Suprapubic skin (tissue), 4 donors: Measurements from ENCODE around the gene COPA. TPM values are rescaled to one million over a fixed set of nuclear protein-coding genes. Genes with fewer than 3 reads are reported as not detected.

ENCODE experiments used
- DNase-seq, 2 donors: peaks; one replicate each; pipeline ENCODE4 v3.0.0-alpha.2; 2019; ENCODE audit warnings: low spot score in 2 of 2
- H3K27ac ChIP-seq: fragments of 200-600 bp; sonication (generic); one replicate; pipeline ENCODE4 v1.5.1; 2019
- H3K27me3 ChIP-seq: fragments of 200-600 bp; sonication (generic); one replicate; pipeline ENCODE4 v1.5.1; 2019
- H3K36me3 ChIP-seq: fragments of 200-600 bp; sonication (generic); one replicate; pipeline ENCODE4 v1.5.1; 2019
- H3K4me1 ChIP-seq: fragments of 200-600 bp; sonication (generic); one replicate; pipeline ENCODE4 v1.5.1; 2019
- H3K4me3 ChIP-seq: fragments of 200-600 bp; sonication (generic); one replicate; pipeline ENCODE4 v1.5.1; 2019; ENCODE audit warnings: mild to moderate bottlenecking
- H3K9me3 ChIP-seq: fragments of 200-600 bp; sonication (generic); one replicate; pipeline ENCODE4 v1.5.1; 2019
- EP300 ChIP-seq: sonication (generic); formaldehyde crosslinking; IDR thresholded peaks from one replicate; pipeline ENCODE4 v1.6.1; 2017; ENCODE audit warnings: antibody characterized with exemption
- POLR2A ChIP-seq, 2 donors: fragments of 450-650 bp; IDR thresholded peaks; one replicate each; pipeline ENCODE4 v1.6.1; 2017; ENCODE audit warnings: antibody characterized with exemption in 2 of 2, mild to moderate bottlenecking in 2 of 2, moderate library complexity in 2 of 2
- POLR2AphosphoS5 ChIP-seq, 3 donors: sonication (generic); formaldehyde crosslinking; IDR thresholded peaks; one replicate each; pipeline ENCODE4 v1.6.1; 2017; ENCODE audit warnings: antibody characterized with exemption in 3 of 3
- WGBS: methylation state at CpG from one replicate; pipeline ENCODE4 v1.1.5; 2018; 5-methylcytosine and 5-hydroxymethylcytosine counted together
- total RNA-seq, 4 donors: library from RNA; depleted of rRNA; stranded (reverse); fragments of >200 nt; gene quantifications; one replicate each; pipeline ENCODE4 v1.1.0, GENCODE V29; 2016
- TF ChIP-seq, protein P1 (sequence below), 2 donors: fragments of 200-600 bp in 1 of 2; fragments of 450-650 bp in 1 of 2; sonication (generic) in 1 of 2; IDR thresholded peaks; one replicate each; pipeline ENCODE4 v1.5.1; 2016 to 2019; ENCODE audit warnings: antibody characterized with exemption in 2 of 2, mild to moderate bottlenecking in 1 of 2, moderate library complexity in 1 of 2

The COPA gene
- total RNA-seq, 4 donors from 2014 or later, result 62.5 to 92.9 (median 87.2) TPM

DNA sequence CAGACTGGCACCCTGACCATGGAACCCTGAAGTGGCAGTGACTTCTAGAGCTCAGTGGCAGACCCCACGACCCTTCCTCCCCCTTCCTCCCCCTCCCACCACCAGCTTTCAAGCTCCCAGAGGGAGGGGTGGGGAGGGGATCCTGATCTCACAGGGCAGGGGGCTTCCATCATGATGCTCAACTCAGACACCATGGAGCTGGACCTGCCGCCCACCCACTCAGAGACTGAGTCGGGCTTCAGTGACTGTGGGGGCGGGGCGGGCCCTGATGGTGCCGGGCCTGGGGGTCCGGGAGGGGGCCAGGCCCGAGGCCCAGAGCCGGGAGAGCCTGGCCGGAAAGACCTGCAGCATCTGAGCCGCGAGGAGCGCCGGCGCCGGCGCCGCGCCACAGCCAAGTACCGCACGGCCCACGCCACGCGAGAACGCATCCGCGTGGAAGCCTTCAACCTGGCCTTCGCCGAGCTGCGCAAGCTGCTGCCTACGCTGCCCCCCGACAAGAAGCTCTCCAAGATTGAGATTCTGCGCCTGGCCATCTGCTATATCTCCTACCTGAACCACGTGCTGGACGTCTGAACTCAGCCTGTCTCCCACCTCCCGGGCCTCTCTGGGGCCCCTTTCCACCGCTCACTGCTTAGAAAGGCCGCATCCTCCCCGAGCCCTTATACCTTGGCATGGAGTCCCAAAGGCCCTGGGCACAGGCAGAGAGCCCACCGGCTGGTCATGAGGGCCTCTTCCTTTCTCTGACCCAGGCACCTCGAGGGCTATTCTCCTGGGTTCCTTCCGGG, 27.7 kb upstream of the COPA start:
- 77% methylated on average over 31 of the region's 42 CpGs for WGBS
- no peak for DNase-seq

DNA sequence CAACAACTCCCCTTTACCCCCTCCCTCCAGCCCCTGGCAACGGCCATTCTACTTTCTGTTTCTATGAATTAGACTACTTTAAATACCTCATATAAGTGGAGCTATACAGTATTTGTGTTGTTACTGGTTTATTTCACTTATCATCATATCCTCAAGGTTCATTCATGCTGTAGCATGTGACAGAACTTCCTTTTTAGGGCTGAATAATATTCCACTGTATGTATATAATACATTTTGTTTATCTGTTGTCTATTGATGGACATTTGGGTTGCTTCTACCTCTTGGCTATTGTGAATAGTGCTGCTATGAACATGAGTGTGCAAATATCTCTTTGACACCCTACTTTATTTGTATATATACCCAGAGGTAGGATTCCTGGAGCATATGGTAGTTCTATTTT, 26.0 kb upstream of the COPA start:
- H3K27me3 ChIP-seq, result no peaks in the 10 kb centered on the region
- WGBS, result 88% methylated on average over 1 of the region's 1 CpG
- H3K4me1 ChIP-seq, result no peaks in the 10 kb centered on the region
- TF ChIP-seq POLR2A (IDR thresholded peaks at IDR 0.05), result no peak
- no peak for TF ChIP-seq POLR2AphosphoS5 (IDR thresholded peaks at IDR 0.05)
- TF ChIP-seq, protein P1, sequence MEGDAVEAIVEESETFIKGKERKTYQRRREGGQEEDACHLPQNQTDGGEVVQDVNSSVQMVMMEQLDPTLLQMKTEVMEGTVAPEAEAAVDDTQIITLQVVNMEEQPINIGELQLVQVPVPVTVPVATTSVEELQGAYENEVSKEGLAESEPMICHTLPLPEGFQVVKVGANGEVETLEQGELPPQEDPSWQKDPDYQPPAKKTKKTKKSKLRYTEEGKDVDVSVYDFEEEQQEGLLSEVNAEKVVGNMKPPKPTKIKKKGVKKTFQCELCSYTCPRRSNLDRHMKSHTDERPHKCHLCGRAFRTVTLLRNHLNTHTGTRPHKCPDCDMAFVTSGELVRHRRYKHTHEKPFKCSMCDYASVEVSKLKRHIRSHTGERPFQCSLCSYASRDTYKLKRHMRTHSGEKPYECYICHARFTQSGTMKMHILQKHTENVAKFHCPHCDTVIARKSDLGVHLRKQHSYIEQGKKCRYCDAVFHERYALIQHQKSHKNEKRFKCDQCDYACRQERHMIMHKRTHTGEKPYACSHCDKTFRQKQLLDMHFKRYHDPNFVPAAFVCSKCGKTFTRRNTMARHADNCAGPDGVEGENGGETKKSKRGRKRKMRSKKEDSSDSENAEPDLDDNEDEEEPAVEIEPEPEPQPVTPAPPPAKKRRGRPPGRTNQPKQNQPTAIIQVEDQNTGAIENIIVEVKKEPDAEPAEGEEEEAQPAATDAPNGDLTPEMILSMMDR (IDR thresholded peaks at IDR 0.05), result no peak
- no peak for TF ChIP-seq EP300
- DNase-seq, result no peak
- no peaks in the 10 kb centered on the region for H3K36me3 ChIP-seq
- H3K9me3 ChIP-seq, result no peaks in the 10 kb centered on the region
- H3K27ac ChIP-seq, result no peak overlapping the region
- no peak overlapping the region for H3K4me3 ChIP-seq

More for the DNA sequence above, 27.7 kb upstream of the COPA start:
- Histone ChIP-seq H3K27ac (no peak overlapping the region), H3K4me1 (peaks cover 5% of the 10 kb centered on the region), H3K27me3 (no peaks in the 10 kb centered on the region), H3K4me3 (no peak overlapping the region), H3K9me3 (no peaks in the 10 kb centered on the region), H3K36me3 (no peaks in the 10 kb centered on the region)
- TF ChIP-seq EP300, result no peak

DNA sequence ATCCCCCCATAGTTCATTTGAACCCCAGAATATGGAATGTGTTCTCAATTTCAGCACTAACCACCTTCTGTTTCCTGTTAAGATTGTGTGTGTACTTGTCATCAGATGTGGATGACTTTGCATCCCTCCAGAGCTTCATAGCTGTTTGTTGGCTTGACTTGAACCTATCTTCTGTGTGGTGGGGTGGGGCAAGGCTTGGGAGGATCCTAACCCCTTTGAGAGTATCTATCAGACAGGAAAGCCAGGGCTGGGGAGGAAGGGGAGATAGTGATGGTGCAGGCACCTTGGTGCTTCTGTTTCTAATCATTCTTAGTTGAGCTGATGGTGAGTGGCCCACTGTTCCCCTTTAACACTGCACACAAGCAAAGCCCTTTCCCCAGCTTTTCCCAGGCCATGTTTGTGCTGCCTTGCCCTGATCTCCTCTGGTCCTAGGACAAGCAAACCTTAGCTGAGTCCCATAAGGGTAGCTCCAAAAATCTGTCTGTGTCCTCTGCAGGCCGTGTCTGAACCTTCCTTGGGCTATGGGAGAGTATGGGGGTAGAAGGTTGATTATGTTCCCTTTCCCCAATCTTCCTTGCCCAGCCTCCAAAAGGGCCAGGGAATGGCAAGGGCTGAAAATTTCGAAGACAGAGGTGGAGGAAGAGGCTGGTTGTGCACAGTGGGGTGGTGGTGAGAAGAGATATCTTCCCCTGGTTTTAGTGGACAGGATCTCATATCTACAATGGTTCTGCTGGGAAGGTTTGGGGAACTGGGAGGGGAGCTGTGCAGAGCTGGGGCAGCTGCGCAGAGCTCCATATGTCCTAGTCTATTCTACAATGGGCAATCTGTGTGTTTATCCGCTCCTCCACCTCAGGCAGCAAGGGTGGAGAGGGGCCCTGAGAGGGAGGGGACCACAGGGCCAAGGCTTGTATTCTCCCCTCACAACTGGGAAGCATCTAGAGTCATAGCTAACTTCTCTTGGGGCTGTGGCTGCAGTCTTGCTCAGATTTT, 25.2 kb upstream of the COPA start:
- TF ChIP-seq EP300 (no peak), POLR2A (IDR thresholded peaks at IDR 0.05) (no peak), POLR2AphosphoS5 (IDR thresholded peaks at IDR 0.05) (no peak)
- TF ChIP-seq, protein P1 (IDR thresholded peaks at IDR 0.05), result no peak
- WGBS, result 84% methylated on average over 4 of the region's 4 CpGs
- Histone ChIP-seq H3K4me1 (no peaks in the 10 kb centered on the region), H3K9me3 (no peaks in the 10 kb centered on the region), H3K27ac (no peak overlapping the region), H3K27me3 (no peaks in the 10 kb centered on the region), H3K4me3 (no peak overlapping the region), H3K36me3 (no peaks in the 10 kb centered on the region)
- no peak for DNase-seq

DNA sequence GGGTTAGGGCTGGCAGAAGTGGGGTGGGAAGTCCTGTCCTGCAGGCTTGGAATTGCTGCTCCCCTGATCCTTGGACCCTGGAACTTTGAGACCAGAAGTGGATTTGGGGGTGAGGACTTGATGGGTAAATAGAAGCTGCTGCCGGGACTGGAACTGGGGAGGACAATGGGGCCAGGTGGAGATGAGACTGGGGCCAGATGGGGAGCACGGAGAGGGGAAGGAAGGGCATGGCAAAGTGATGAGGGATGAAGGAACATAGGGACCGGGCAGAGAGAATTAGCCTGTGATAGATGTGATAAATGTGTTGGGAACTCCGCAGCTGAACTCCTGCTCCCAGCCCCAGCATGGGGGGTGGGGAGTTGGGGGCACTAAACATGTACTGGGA, 24.5 kb upstream of the COPA start:
- no peaks in the 10 kb centered on the region for H3K36me3 ChIP-seq
- no peak for DNase-seq
- no peak overlapping the region for H3K27ac ChIP-seq
- WGBS, result 64% methylated on average over 4 of the region's 4 CpGs
- H3K4me1 ChIP-seq, result no peaks in the 10 kb centered on the region
- H3K9me3 ChIP-seq, result no peaks in the 10 kb centered on the region
- H3K27me3 ChIP-seq, result no peaks in the 10 kb centered on the region
- H3K4me3 ChIP-seq, result no peak overlapping the region
- TF ChIP-seq POLR2A (IDR thresholded peaks at IDR 0.05), result no peak
- TF ChIP-seq, protein P1 (IDR thresholded peaks at IDR 0.05), result no peak
- TF ChIP-seq EP300, result no peak
- no peak for TF ChIP-seq POLR2AphosphoS5 (IDR thresholded peaks at IDR 0.05)

DNA sequence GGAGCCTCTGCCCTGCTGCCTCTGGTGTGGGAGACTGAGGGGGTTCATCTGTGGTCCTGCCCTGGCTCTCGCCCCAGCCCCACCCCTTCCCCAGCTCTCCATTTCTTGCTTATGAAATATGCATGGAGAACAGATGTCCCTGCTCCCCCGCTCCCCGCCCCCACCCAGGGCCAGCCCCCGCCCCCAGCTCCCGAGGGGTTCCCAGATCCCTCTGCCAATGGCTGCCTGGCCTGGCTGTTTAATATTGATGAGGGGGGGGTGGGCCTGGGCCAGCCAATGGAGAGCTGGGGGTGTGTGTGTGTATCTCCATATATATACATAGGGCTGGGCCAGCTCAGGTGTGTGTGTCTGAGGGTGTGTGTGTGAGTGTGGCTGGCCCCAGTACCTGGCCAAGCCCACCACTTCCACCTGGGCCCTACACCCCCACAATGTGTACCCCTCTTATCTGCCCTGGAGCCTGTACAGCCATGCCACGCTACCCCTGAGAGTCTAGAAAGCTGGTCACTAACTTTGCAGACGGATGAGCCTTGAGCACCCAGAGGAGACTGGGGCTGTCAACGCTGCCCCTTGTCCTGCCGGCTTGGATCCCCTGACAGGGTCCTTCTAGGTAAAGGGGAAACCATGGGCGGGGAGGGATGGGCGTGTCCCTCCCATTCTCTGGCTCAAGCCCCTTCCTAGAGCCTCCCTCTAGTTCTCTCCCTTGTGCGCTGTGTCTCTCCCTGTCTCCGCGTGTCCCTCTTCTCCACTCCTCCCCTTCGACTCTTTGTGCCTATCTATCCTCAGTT, 23.9 kb upstream of the COPA start, which contains the start of gene NHLH1:
Gene NHLH1 (plus strand): TSS at position 341 of the 785 bp plus-strand sequence. CDS start 3,661 bp downstream, outside the sequence.
- no peak for DNase-seq
- TF ChIP-seq EP300 (no peak), POLR2A (IDR thresholded peaks at IDR 0.05) (no peak), POLR2AphosphoS5 (IDR thresholded peaks at IDR 0.05) (no peak)
- TF ChIP-seq, protein P1 (IDR thresholded peaks at IDR 0.05), result no peak
- Histone ChIP-seq H3K4me3 (no peak within 1 kb of the TSS), H3K27me3 (no peaks in the 10 kb centered on the region), H3K36me3 (no peaks in the 10 kb centered on the region), H3K27ac (no peak within 1 kb of the TSS), H3K9me3 (no peaks in the 10 kb centered on the region), H3K4me1 (no peaks in the 10 kb centered on the region)
- 69% methylated on average over 15 of the region's 15 CpGs for WGBS
